GM21526 (cell line): ENCODE data around the gene ATP9B.
A peak's percentile ranks its signal among the peaks of the same experiment; 100 is the strongest.
"Not testable (repeated sequence)": the region's sequence is repeated elsewhere in the genome, so short reads cannot be mapped to it uniquely, and the experiment has no call there.

Source experiments
- ATAC-seq: cut with Tn5 transposase; IDR thresholded peaks from one replicate; pipeline ENCODE4 v1.9.1; 2021; ENCODE audit warnings: moderate library complexity; ENCODE audit not compliant: unreplicated experiment, low FRiP score

Gene ATP9B

GRCh38 chr18:79260510-79260909, 191.3 kb downstream of the ATP9B start:
- ATAC-seq = peak; percentile 23

GRCh38 chr18:79265068-79265467, 195.9 kb downstream of the ATP9B start:
- ATAC-seq = not testable (repeated sequence)

GRCh38 chr18:79271812-79272211, 202.6 kb downstream of the ATP9B start:
- ATAC-seq = not testable (repeated sequence)

- no peak for ATAC-seq
Measured at GRCh38 chr18:79272916-79273315, 203.7 kb downstream of the ATP9B start.

- no peak for ATAC-seq
Measured at GRCh38 chr18:79274823-79275222, 205.6 kb downstream of the ATP9B start.

GRCh38 chr18:79275461-79275860, 206.3 kb downstream of the ATP9B start:
- peak; percentile 54 for ATAC-seq

GRCh38 chr18:79275992-79276391, 206.8 kb downstream of the ATP9B start:
- ATAC-seq = peak; percentile 88

GRCh38 chr18:79278896-79279295, 209.7 kb downstream of the ATP9B start:
- ATAC-seq = no peak

GRCh38 chr18:79283131-79283810, 214.1 kb downstream of the ATP9B start:
- no peak for ATAC-seq

- no peak for ATAC-seq
Measured at GRCh38 chr18:79283929-79284328, 214.7 kb downstream of the ATP9B start.

GRCh38 chr18:79285191-79285590, 216.0 kb downstream of the ATP9B start:
- not testable (repeated sequence) for ATAC-seq

- ATAC-seq = not testable (repeated sequence)
Measured at GRCh38 chr18:79290409-79290808, 221.2 kb downstream of the ATP9B start.

GRCh38 chr18:79290876-79291275, 221.7 kb downstream of the ATP9B start:
- no peak for ATAC-seq

GRCh38 chr18:79294235-79294634, 225.0 kb downstream of the ATP9B start:
- ATAC-seq = no peak

GRCh38 chr18:79299272-79299671, 230.1 kb downstream of the ATP9B start:
- ATAC-seq = no peak

GRCh38 chr18:79299711-79300110, 230.5 kb downstream of the ATP9B start:
- ATAC-seq = no peak

- no peak for ATAC-seq
Measured at GRCh38 chr18:79300413-79300812, 231.2 kb downstream of the ATP9B start.

GRCh38 chr18:79302120-79302519, 232.9 kb downstream of the ATP9B start:
- no peak for ATAC-seq

- no peak for ATAC-seq
Measured at GRCh38 chr18:79305911-79306310, 236.7 kb downstream of the ATP9B start.

GRCh38 chr18:79309614-79310358, 240.6 kb downstream of the ATP9B start:
- ATAC-seq = no peak

- ATAC-seq = no peak
Measured at GRCh38 chr18:79314838-79315388, 245.7 kb downstream of the ATP9B start.

GRCh38 chr18:79315596-79315995, 246.4 kb downstream of the ATP9B start:
- ATAC-seq = no peak
